Mucosa of stomach (tissue), 1 donor: ENCODE data around the gene HOXA11.

Source experiments
- H3K27me3 ChIP-seq: one replicate; pipeline ENCODE4 v1.7.0; 2013; ENCODE audit warnings: mild to moderate bottlenecking, low read length; ENCODE audit not compliant: control insufficient read depth, insufficient read depth
- H3K36me3 ChIP-seq: one replicate; pipeline ENCODE4 v1.7.0; 2013; ENCODE audit warnings: low read length; ENCODE audit not compliant: control insufficient read depth, insufficient read depth
- H3K4me1 ChIP-seq: one replicate; pipeline ENCODE4 v1.7.0; 2013; ENCODE audit warnings: mild to moderate bottlenecking, low read length; ENCODE audit not compliant: control insufficient read depth, insufficient read depth
- H3K4me3 ChIP-seq: one replicate; pipeline ENCODE4 v1.7.0; 2013; ENCODE audit warnings: low read length
- H3K9ac ChIP-seq: one replicate; pipeline ENCODE4 v1.7.0; 2013; ENCODE audit warnings: mild to moderate bottlenecking, low read length, moderate library complexity
- H3K9me3 ChIP-seq: one replicate; pipeline ENCODE4 v1.7.0; 2013; ENCODE audit warnings: mild to moderate bottlenecking, low read length, moderate library complexity; ENCODE audit not compliant: control insufficient read depth
- donor health status: Pancreatic carcinoma.

HOXA11 gene

GRCh38 chr7:27203964-27204594 lies 19.0 kb upstream of the HOXA11 start:
- Histone ChIP-seq H3K9me3 (no peaks in the 10 kb centered on the region), H3K9ac (no peak overlapping the region), H3K36me3 (no peaks in the 10 kb centered on the region), H3K4me3 (no peak overlapping the region), H3K4me1 (peaks cover 36% of the 10 kb centered on the region), H3K27me3 (peaks cover 97% of the 10 kb centered on the region)

- peaks cover 42% of the 10 kb centered on the region for H3K4me1 ChIP-seq
- H3K36me3 ChIP-seq, result no peaks in the 10 kb centered on the region
- H3K9me3 ChIP-seq, result no peaks in the 10 kb centered on the region
- H3K9ac ChIP-seq, result no peak overlapping the region
- H3K4me3 ChIP-seq, result no peak overlapping the region
- H3K27me3 ChIP-seq, result peaks cover 97% of the 10 kb centered on the region
These were observed 18.4 kb upstream of the HOXA11 start for GRCh38 chr7:27203365-27203953.

GRCh38 chr7:27202862-27203134 lies 17.8 kb upstream of the HOXA11 start:
- Histone ChIP-seq H3K4me1 (peaks cover 47% of the 10 kb centered on the region), H3K9me3 (no peaks in the 10 kb centered on the region), H3K36me3 (no peaks in the 10 kb centered on the region), H3K4me3 (no peak overlapping the region), H3K9ac (no peak overlapping the region), H3K27me3 (peaks cover 97% of the 10 kb centered on the region)

- H3K27me3 ChIP-seq, result peaks cover 97% of the 10 kb centered on the region
- H3K9ac ChIP-seq, result no peak overlapping the region
- no peak overlapping the region for H3K4me3 ChIP-seq
- no peaks in the 10 kb centered on the region for H3K9me3 ChIP-seq
- no peaks in the 10 kb centered on the region for H3K36me3 ChIP-seq
- peaks cover 47% of the 10 kb centered on the region for H3K4me1 ChIP-seq
These were observed 17.2 kb upstream of the HOXA11 start for GRCh38 chr7:27202018-27202861.

GRCh38 chr7:27201580-27202017 lies 16.6 kb upstream of the HOXA11 start:
- H3K9me3 ChIP-seq, result no peaks in the 10 kb centered on the region
- peaks cover 47% of the 10 kb centered on the region for H3K4me1 ChIP-seq
- peak overlapping the region; percentile 14 for H3K4me3 ChIP-seq
- H3K9ac ChIP-seq, result no peak overlapping the region
- H3K27me3 ChIP-seq, result peaks cover 97% of the 10 kb centered on the region
- no peaks in the 10 kb centered on the region for H3K36me3 ChIP-seq

GRCh38 chr7:27200761-27201579 lies 15.9 kb upstream of the HOXA11 start:
- Histone ChIP-seq H3K4me3 (peak overlapping the region; percentile 14), H3K9ac (no peak overlapping the region), H3K4me1 (peaks cover 47% of the 10 kb centered on the region), H3K9me3 (no peaks in the 10 kb centered on the region), H3K27me3 (peaks cover 97% of the 10 kb centered on the region), H3K36me3 (no peaks in the 10 kb centered on the region)

GRCh38 chr7:27199849-27200760 lies 15.1 kb upstream of the HOXA11 start, which contains the start of gene HOXA13:
HOXA13 (minus strand) TSS chr7:27200091; CDS start chr7:27200077, 14 bp downstream.
- H3K9ac ChIP-seq, result no peak within 1 kb of the TSS
- H3K36me3 ChIP-seq, result no peaks in the 10 kb centered on the region
- H3K27me3 ChIP-seq, result peaks cover 97% of the 10 kb centered on the region
- peak within 1 kb of the TSS; percentile 14 for H3K4me3 ChIP-seq
- peaks cover 40% of the 10 kb centered on the region for H3K4me1 ChIP-seq
- no peaks in the 10 kb centered on the region for H3K9me3 ChIP-seq

- no peak overlapping the region for H3K4me3 ChIP-seq
- no peaks in the 10 kb centered on the region for H3K9me3 ChIP-seq
- H3K27me3 ChIP-seq, result peaks cover 97% of the 10 kb centered on the region
- peaks cover 33% of the 10 kb centered on the region for H3K4me1 ChIP-seq
- H3K9ac ChIP-seq, result no peak overlapping the region
- H3K36me3 ChIP-seq, result no peaks in the 10 kb centered on the region
These were observed 14.1 kb upstream of the HOXA11 start for GRCh38 chr7:27198871-27199801.

- Histone ChIP-seq H3K9me3 (no peaks in the 10 kb centered on the region), H3K9ac (no peak overlapping the region), H3K4me3 (no peak overlapping the region), H3K36me3 (no peaks in the 10 kb centered on the region), H3K4me1 (peaks cover 33% of the 10 kb centered on the region), H3K27me3 (peaks cover 97% of the 10 kb centered on the region)
These were observed 13.3 kb upstream of the HOXA11 start for GRCh38 chr7:27198138-27198841.
